Fibroblast of skin of back (primary cell): ENCODE measurements around the gene CD44.
A peak's percentile ranks its signal among the peaks of the same experiment; 100 is the strongest.

Experiments used
- DNase-seq: peaks from one replicate; pipeline ENCODE4 v3.0.0-alpha.2; 2013

Gene CD44

GRCh38 chr11:35270342-35270741 lies 131.4 kb downstream of the CD44 start:
- DNase-seq, result no peak

- DNase-seq, result no peak
Observed at GRCh38 chr11:35271031-35271430, 132.1 kb downstream of the CD44 start.

GRCh38 chr11:35272391-35272902 lies 133.5 kb downstream of the CD44 start:
- DNase-seq, result no peak

- DNase-seq, result peak; percentile 52
Observed at GRCh38 chr11:35274909-35275785, 136.2 kb downstream of the CD44 start.

- peak; percentile 5 for DNase-seq
Observed at GRCh38 chr11:35275786-35276170, 136.8 kb downstream of the CD44 start.

GRCh38 chr11:35276396-35277145 lies 137.6 kb downstream of the CD44 start:
- peak; percentile 5 for DNase-seq

- no peak for DNase-seq
Observed at GRCh38 chr11:35277827-35278226, 138.9 kb downstream of the CD44 start.

- DNase-seq, result no peak
Observed at GRCh38 chr11:35280727-35281126, 141.8 kb downstream of the CD44 start.

- DNase-seq, result no peak
Observed at GRCh38 chr11:35281169-35281688, 142.3 kb downstream of the CD44 start.
